NOMO-1 treated with dmso at 0.1 percent for 144 hours (cell line): Measurements from ENCODE around the gene HTR1D.

ENCODE experiments used
- DNase-seq: peaks from one replicate; lab custom pipeline; 2025; ENCODE audit not compliant: unreplicated experiment; lab: John Stamatoyannopoulos, UW

Gene HTR1D

GRCh38 chr1:23185381-23185780 lies 31.9 kb downstream of the HTR1D start:
- DNase-seq = no peak

- DNase-seq = no peak
Observed at GRCh38 chr1:23184212-23184934, 32.9 kb downstream of the HTR1D start.

- DNase-seq = no peak
Observed at GRCh38 chr1:23179862-23180261, 37.4 kb downstream of the HTR1D start.

- DNase-seq = no peak
Observed at GRCh38 chr1:23178950-23179349, 38.4 kb downstream of the HTR1D start.

- no peak for DNase-seq
Observed at GRCh38 chr1:23178414-23178813, 38.9 kb downstream of the HTR1D start.

- DNase-seq = no peak
Observed at GRCh38 chr1:23177438-23178380, 39.6 kb downstream of the HTR1D start.

- no peak for DNase-seq
Observed at GRCh38 chr1:23177031-23177430, 40.3 kb downstream of the HTR1D start.

- DNase-seq = no peak
Observed at GRCh38 chr1:23174426-23175110, 42.7 kb downstream of the HTR1D start.

GRCh38 chr1:23171181-23171755 lies 46.0 kb downstream of the HTR1D start:
- DNase-seq = no peak

GRCh38 chr1:23169727-23170335 lies 47.5 kb downstream of the HTR1D start:
- DNase-seq = peak; percentile 84

- DNase-seq = no peak
Observed at GRCh38 chr1:23169195-23169575, 48.1 kb downstream of the HTR1D start.

GRCh38 chr1:23168445-23169194 lies 48.7 kb downstream of the HTR1D start, which contains the start of gene LUZP1:
LUZP1 (minus strand) TSS chr1:23168856.
- peak; percentile 61 for DNase-seq

GRCh38 chr1:23168079-23168444 lies 49.2 kb downstream of the HTR1D start:
- DNase-seq = no peak

- no peak for DNase-seq
Observed at GRCh38 chr1:23167353-23168078, 49.8 kb downstream of the HTR1D start.

- DNase-seq = no peak
Observed at GRCh38 chr1:23166854-23167253, 50.4 kb downstream of the HTR1D start.

- DNase-seq = no peak
Observed at GRCh38 chr1:23163395-23163794, 53.9 kb downstream of the HTR1D start.

- DNase-seq = no peak
Observed at GRCh38 chr1:23159963-23160877, 57.1 kb downstream of the HTR1D start.

GRCh38 chr1:23156940-23157339 lies 60.4 kb downstream of the HTR1D start:
- no peak for DNase-seq
